GM10847 (cell line): ENCODE measurements around the gene CD247.

Source experiments
- POLR2A ChIP-seq: IDR thresholded peaks from 2 replicates; pipeline ENCODE4 v1.6.1; 2011; ENCODE audit not compliant: insufficient read length; ENCODE audit errors: extremely low read depth

The CD247 gene

DNA sequence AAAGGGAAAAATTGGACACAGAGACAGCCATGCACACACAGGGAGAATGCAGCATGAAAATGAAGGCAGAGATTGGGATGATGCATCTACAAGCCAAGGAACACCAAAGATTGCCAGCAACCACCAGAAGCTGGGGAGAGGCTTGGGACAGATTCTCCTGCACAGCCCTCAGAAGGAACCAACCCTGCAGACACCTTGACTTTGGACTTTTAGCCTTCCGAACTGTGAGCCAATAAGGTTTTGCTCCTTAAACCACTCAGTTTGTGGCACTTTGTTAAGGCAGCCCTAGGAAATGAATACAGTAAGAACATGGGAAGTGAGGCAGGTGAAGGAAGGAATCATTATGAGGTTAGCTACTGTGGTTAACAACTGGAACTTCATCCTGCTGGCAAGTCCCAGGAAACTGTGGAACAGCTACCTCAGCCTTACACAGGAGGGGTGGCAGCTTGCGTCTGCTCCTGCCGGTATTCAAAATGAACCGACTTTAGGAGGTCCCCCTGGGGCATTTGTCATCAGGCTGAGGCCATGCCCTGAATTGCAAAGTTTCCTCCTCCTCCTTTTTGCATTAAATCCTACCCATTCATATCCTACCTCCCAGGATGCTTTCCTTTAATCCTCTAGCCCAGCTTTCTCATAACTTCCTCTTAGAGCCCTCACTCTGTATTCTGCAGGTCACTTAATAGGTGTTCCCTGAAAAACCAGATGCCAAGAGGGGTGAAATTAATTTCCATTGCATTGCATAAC is 15.4 kb downstream of the CD247 start:
- TF ChIP-seq POLR2A, result no peak

DNA sequence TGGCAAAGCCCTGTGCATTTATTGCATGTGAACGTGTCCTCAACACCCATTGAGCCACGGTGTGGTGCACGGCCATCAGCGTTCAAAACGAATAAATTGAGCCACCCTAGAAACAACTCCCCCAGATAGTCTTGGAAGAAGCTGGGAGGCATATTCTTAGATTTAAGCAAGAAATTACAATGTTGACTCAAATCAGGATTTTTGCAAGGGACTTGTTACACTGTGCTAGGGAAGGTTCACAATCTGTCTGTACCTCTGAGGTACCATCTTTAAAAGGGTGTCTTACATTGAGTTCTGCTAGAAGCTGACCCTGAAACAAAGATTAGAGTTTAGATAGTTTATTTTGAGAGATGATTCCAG is 16.2 kb downstream of the CD247 start:
- TF ChIP-seq POLR2A, result no peak

DNA sequence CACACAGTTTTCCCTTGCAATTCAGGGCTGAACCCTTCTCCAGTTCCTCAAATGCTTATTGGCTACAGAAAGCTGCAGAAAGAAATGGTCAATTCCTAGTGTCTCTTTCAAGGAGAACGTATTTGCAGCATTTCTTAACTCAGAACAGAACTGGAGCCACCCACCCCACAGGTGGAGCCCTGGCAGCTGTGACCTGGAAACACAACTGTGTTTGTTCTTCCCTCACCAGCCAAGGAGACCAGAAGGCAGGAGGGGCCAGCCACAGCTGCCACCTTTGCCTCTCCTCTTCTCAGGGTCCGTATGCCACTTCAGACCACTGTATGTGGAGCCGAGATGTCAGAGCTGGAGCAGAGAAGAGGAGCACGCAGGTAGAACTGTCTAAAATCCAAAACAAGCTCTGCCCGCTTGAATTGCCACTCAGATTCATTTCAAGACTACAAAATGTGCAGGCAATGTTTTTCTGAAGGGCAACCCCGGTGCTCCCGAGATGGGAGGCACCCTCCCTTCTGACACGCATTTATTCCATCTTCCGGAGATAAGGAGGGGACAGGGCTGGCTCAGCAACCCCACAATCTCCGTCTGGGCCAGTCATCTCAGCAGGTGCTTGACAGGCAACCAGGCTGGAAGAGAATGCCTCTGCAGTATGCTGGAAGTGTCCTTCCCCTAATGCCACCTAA is 16.7 kb downstream of the CD247 start:
- no peak for TF ChIP-seq POLR2A

DNA sequence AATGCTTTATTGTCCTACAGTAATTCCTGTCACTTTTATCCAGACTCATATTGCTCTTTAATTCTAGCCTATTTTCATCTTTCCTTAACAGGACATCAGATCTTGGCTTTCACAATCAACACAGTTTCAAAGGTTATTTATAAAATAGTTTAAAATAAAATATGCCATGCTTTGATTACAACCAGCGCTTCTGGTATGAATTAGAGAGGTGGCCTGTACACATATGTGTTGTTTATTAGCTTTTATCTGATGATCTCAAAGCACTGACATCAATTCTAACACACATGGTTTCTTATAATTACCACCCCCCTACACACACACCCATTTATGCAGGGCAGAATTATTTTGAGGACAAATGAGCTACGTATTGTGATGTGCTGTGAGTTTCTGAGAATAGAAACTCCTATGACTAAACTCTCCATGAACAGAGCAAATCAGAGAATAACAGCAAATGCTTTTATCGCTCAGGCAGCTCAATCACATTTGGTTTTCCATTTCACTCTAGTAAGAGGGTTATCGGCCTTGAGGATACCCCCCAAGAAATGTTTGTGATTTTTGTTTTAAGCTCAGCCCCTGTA is 18.0 kb downstream of the CD247 start:
- TF ChIP-seq POLR2A, result no peak

DNA sequence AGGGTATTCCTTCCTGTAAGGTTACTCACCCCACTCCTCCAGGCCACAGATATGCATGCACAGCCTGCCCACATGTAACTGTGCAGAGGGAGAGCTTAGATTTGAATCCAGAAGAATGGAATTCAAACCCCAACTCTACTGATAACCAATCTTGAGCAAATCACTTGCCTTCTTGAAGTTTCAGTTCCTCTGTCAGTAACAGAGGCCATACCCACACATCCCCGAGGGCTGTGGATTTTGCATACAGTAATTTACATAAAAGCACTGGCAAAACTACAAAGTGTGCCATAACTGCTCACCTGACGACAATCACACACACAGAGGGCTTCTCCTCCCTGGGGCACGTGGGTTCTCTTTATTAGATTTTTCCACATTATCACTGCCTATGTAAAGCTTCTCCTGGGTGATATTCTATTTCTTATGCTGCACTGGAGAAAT is 18.6 kb downstream of the CD247 start:
- no peak for TF ChIP-seq POLR2A

DNA sequence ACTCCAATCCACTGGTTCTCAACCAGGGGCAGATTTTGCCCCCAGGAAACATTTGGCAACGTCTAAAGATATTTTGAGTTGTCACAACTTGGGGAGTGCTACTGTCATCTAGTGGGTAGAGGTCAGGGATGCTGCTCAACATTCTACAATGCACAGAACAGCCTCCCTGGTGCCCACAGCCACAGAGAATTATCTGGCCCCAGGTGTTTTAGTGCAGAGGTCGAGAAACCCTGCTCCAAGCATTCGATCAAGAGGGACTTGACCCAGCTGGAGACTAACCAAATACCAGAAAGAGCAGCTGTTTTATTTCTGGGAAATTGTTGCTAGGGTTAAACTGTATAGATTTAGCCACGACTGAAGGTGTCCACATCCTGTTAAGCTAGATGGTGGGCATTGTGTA is 19.2 kb downstream of the CD247 start:
- no peak for TF ChIP-seq POLR2A

DNA sequence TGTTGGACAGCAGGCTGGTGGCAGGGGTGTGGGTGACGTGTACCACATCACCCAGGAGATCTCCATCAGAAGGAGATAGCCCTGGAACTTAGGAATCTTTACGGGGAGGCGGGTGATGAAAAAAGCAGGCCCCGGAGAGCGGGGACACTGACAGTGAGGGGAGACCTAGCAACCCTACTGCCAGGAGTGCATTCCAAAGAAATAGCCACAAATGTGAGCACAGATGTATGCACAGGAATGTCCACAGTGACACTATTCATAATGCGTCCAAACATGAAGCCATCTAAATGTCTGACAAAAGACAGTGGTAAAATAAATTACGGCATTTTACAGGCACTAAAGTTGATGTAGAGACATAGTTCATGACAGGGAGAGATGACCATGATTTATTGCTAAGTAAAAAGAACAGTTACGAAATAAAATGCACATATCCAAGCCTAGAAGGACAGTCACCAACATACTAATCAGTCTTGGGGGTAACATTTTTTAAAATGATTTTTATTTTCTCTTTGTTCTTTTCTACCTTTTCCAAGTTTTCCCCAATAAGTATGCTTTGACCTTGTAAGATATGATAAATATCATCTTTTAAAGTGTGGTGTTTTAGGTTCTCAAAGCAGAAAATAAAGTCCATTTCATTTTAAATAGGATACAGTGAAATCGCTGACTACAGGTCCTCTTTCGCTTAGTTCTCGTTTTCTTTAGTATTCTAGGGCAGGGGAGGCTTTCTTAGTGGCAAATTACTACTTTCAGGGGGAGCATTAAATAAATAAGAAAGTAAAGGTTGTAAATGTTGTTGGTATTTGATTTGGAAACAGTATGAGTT is 21.3 kb downstream of the CD247 start:
- no peak for TF ChIP-seq POLR2A

DNA sequence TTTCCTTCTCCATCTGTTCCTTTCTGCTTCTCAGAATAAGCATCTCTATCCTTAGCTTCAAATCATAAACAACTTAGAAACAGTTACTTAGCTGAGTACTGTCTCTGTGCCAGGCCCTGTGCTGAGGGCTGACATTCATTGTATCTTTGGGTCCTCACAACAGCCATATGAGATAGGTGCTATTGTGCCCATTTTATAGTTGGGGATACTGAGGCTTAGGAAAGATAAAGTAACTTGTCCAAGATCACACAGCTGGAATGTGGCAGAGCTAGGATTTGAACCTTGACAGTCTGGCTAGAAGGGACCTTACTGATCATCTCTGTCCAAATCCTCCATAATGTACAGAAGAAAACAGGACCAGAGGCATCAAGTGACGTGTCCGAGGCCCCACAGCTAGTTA is 25.0 kb downstream of the CD247 start:
- TF ChIP-seq POLR2A, result no peak

DNA sequence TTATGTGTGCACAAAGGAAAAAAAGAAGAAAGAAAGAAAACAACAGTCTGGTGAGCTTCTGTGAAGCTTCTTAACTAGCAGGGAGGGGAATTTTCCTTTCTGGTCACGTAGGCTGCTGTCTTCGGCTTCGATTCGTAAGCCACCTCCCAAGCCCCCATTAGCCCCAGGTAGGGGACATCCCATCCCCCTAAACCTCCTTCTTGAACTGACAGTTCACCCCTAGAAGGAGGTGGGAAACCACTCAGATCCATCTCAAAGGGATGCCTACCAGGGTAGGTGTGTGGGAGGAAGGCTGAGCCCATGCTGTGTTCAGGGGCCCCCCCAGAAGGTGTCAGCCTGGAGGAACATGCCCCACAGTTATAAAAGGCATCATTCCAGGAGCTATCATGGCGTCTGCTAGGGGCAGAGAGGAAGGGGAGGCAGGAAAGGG is 25.8 kb downstream of the CD247 start:
- TF ChIP-seq POLR2A, result no peak

DNA sequence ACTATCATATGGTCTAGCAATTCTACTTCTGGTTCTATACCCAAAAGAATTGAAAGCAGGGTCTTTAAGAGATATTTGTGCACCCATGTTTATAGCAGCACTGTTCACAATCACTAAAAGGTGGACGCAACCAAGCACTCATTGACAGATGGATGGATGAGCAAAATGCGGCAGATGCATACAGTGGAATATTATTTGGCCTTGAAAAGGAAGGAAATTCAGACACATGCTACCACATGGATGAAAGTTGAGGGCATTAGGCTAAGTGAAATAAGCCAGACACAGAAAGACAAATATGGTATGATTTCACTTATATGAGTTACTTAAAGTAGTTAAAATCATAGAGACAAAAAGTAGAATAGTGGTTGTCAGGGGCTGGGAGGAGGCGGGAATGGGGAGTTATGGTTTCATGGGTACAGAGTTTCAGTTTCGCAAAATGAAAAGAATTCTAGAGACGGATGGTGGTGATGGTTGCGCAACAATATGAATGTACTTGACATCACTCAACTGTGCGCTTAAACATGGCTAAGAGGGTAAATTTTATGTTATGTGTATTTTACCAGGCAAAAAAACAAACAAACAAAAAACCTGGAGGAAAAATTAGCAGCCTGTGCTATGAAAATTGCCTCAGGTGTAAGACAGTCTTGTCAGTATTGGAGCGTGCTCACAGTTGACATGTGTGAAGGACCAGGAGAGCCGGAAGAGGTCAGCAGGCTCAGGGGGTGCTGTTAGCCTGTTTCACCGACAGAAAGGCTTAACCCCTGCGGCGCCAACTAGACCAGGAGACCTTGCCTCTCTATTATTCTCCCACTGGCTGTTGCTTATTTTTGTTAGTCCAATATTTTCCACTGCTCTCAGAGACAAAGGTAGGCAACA is 26.5 kb downstream of the CD247 start:
- no peak for TF ChIP-seq POLR2A

DNA sequence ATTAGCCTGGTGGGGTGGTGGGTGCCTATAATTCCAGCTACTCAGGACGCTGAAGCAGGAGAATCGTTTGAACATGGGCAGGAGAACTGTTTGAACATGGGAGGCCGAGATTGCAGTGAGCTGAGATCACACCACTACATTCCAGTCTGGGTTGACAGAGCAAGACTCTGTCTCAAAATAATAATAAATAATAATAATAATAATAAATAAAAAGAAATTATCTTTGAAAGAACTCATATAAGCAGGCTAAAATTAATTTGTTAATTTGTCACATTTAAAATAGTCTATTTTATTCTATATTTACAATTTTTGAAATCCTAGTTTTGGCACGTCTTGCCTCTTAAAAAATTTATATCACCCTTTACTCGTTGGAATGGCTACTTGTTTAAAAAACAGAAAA is 27.6 kb downstream of the CD247 start:
- TF ChIP-seq POLR2A, result no peak

DNA sequence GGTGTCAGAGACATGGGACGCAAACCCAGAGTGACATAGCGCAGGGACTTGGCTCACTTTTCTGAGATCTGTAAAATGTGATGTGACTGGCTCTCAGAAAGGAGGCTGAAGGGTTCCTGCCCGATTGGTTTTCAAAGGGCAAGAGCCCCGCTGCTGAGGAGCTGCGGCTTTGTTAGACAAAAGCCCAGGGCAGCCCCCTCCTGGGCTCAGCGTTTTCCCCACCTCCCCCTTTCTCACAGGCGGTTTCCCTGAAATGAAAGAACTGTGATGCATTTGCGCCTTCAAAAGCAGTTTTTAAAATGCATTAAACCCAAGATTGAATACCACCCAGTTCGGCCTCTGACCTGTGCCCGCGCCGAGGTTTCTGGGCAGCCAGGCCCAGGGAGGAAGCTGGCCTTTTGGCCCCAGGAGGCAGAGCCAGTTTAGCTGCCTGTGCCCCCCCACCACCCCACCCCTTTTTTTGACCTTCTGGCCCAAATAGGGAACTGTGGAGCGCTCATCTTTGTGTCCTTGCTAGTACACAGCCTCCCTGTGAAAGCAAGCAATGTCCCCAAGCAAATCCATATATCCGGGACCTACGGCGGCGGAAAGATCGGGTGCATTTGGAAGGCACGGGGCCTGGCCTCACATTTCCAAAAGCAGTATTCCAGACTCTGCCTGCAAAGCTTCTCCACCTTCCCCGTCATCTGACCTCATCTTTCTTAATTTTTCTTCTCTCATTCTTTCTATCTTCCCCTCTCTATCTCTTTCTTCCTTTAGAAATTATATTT is 28.6 kb downstream of the CD247 start:
- no peak for TF ChIP-seq POLR2A

DNA sequence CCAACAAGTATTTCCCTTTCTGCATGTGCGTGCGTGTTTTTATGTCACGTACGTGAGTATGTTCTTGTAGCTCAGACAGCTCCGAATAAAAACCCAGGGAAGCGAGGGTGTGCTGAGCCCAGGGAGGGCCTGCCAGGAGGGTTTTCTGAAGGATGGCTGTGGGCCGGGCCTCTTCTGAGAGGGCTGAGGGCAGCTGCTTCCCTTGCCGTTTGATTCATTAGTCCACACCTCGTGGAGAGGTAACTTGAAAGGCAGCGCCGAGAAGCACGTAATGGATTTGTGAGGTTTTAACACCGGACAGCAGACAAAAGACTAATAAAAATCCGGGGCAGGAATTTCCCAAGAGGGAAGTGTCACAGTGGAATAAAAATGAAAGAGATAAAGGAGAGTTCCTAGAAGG is 29.5 kb downstream of the CD247 start:
- TF ChIP-seq POLR2A, result no peak

DNA sequence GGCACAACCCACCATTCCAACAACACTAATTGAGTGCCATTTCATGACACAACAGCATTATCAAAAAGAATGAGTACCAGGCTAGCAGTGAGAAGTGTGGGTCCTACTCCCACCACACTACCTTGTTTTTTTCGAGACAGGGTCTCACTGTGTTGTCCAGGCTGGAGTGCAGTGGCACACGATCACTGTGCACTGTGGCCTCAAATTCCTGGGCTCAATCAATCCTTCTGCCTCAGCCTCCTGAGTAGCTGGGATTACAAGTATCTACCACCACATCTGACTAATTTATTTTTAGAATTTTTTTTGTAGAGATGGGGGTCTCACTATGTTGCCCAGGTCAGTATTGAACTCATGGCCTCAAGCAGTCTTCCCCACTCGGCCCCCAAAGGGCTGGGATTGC is 30.7 kb downstream of the CD247 start:
- no peak for TF ChIP-seq POLR2A
